Stomach (tissue), 4 donors: ENCODE data around the gene UST.

Source experiments
- CTCF ChIP-seq, 7 experiments: fragments of 450-650 bp in 4 of 7; fragments of 200-600 bp in 3 of 7; sonication (generic) in 3 of 7; IDR thresholded peaks; one replicate each; pipeline ENCODE4 v1.5.1; 2016 to 2019; ENCODE audit warnings: antibody characterized with exemption in 7 of 7, control low read depth in 2 of 7, mild to moderate bottlenecking in 1 of 7
- EP300 ChIP-seq: sonication (generic); formaldehyde crosslinking; IDR thresholded peaks from one replicate; pipeline ENCODE4 v1.6.1; 2017; ENCODE audit warnings: antibody characterized with exemption
- POLR2A ChIP-seq, 4 donors: fragments of 450-650 bp; IDR thresholded peaks; one replicate each; pipeline ENCODE4 v1.6.1; 2016; ENCODE audit warnings: antibody characterized with exemption in 4 of 4, control low read depth in 2 of 4, mild to moderate bottlenecking in 1 of 4, moderate library complexity in 1 of 4

GRCh38 chr6:149097794-149098193 is 351.0 kb downstream of the UST start:
- TF ChIP-seq CTCF (IDR thresholded peaks at IDR 0.05) (no peak), POLR2A (IDR thresholded peaks at IDR 0.05) (no peak), EP300 (no peak)
